GM18951 (cell line): ENCODE measurements around the gene TMEM119.
"Not testable (repeated sequence)": the region's sequence is repeated elsewhere in the genome, so short reads cannot be mapped to it uniquely, and the experiment has no call there.

Source experiments
- POLR2A ChIP-seq: IDR thresholded peaks from 4 replicates; pipeline ENCODE4 v1.6.1; 2011; ENCODE audit warnings: mild to moderate bottlenecking; ENCODE audit not compliant: insufficient read length, insufficient read depth; ENCODE audit errors: extremely low read depth
- in situ Hi-C: fragments of 300-500 bp; cut with MboI; formaldehyde crosslinking; loops from one replicate; pipeline ENCODE4 v1.12.0; 2022; ENCODE audit warnings: low sequenced_read_pairs, mixed read lengths, inconsistent platforms; ENCODE audit not compliant: unreplicated experiment

Gene TMEM119

DNA sequence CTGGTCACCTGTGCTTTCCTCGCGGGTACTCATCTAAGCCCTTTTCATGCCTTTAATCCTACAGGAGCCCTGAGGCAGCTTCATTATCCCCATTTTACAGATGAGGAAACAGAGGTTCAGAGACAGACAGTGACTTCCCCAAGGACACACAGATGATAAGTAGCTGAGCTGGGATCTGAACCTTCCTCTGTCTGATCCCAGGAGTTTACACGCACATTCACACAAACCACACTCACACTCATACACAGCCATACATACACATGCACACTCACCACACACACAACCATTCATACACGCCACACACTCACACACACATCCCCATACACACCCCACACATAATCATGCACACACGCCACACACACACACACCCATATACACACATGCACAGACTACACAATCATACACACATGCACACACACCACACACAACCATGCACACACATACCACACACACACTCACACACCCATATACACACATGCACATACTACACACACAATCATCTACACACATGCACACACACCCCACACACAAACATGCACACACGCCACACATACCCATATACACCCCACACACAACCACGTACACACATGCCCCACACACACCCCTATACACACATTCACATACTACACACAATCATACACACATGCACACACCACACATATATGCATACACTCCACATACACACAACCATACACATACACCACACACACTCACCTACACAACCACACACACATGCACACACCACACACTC, 2.7 kb downstream of the TMEM119 start:
- TF ChIP-seq POLR2A = no peak
- in situ Hi-C loops = no loop called here

DNA sequence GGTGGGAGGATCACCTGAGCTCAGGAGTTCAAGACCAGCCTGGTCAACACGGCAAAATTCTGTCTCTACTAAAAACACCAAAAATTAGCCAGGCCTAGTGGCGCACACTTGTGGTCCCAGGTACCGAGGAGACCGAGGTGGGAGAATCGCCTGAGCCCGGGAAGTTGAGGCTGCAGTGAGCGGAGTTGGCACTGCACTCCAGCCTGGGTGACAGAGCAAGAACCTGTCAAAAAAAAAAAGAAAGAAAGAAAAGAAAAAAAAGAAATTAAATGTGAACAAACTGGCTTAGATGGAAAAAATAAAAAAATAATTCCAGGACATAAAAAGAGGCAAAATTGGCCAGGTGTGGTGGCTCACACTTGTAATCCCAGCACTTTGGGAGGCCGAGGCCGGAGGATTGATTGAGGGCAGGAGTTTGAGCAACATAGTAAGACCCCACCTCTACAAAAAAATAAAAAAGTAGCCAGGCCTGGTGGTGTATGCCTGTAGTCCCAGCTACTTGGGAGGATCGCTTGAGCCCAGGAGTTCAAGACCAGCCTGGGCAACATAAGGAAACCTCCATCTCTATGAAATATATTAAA, 3.5 kb downstream of the TMEM119 start:
- no peak for TF ChIP-seq POLR2A
- in situ Hi-C loops = no loop called here

DNA sequence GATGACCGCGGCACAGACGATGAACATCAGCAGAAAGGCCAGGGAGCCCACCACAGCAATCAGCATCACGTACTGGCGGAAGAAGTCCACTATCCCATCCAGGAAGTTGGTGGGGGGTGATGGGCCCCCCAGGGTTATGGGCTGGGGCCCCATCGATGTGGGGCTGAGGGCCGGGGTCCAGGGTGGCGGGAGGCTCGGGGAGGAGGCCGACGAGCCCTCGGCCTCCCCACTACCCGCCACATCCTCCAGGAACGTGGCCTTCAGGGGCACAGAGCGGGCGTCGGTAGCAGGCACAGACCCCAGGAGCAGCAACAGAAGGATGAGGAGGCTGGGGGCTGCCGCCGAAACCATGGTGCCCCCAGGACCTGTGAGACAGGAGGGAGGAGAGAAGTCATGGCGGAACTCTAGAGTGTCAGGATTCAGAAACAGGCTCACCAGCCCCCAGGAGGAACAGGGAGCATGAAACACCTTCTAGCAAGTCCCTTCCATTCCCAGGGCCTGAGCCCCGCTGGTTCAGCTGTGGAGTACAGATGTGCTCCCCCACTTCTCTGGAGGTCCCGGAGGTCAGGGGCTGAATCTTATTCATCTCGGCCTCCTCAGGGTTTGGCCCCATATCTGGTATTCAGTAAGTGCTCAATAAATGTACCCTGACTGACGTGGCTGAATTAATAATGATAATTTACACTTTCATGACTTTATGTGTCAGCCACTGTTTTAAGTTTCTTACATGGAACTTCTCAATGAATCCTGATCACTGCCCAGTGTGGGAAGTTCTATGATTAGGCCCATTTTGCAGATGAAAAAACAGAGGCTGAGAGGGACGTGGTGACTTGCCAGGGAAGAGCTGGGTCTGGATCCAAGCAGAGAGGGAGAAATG, 5.6 kb downstream of the TMEM119 start:
- in situ Hi-C loops = no loop called here
- TF ChIP-seq POLR2A = no peak

DNA sequence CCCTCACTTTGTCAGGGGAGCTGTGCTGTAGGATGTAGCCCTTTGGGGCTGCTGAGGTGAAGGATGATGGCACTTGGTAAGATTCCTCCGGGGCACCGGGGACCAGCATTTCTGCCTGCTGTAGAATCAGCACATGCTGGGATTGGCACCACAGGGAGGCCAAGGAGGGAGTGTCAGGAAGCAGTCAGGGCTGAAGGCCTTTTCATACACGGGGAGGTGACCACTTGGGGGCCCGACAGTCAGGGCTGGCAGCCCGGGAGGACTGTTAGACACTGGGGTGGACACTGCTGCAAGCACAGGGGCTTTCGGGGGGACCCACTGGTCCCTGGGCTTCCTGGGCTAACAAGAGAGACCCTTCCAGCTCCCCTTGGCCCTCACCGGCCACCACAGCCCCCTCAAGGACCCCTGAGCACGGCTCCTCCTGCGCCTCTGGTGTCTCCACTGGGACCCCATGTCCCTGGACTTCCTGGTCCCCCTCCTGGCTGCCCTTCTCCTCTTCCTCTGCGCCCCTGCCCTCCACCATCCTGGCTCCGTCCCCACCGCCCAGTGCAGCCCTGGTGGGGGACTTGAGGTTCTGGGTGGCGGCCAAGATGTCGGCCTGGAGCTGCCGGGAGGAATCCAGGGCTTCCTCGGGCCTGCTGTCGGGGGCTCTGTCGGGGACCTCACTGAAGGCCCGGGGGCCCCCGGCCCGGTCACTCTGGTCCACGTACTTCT, 6.5 kb downstream of the TMEM119 start:
- TF ChIP-seq POLR2A = no peak
- in situ Hi-C loops = no loop called here

DNA sequence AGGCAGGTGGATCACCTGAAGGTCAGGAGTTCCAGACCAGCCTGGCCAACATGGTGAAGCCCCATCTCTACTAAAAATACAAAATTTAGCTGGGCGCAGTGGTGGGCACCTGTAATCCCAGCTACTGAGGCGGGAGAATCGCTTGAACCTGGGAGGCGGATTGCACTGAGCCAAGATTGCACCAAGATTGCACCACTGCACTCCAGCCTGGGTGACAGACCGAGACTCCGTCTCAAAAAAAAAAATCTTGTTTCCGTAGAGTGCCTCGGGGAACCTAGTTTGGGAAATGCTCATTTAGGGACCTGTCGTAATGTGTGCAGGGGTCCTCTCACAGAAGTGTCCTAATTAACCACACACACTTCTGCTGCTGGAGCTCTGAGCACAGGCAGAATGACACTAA, 7.4 kb downstream of the TMEM119 start:
- in situ Hi-C loops = not testable (repeated sequence)

DNA sequence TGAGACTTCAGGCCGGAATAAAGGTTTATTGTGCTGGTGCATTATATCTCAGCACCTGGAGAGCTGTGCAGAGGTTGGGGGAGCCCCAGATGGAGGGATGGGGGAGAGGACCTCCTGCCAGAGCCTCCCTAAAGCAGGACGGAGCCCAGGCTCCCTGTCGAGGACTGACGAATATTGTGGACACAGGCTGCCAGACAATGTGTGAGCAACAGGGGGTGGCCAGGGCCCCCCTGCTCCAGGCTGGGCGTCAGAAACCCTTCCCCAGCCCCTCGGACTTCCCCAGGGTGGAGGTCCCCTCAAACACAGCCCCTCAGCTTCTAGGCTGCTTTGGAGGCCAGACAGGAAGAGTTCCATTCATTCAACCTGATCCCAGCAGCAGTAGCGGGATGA, 8.0 kb downstream of the TMEM119 start:
- no peak for TF ChIP-seq POLR2A
- in situ Hi-C loops = no loop called here

DNA sequence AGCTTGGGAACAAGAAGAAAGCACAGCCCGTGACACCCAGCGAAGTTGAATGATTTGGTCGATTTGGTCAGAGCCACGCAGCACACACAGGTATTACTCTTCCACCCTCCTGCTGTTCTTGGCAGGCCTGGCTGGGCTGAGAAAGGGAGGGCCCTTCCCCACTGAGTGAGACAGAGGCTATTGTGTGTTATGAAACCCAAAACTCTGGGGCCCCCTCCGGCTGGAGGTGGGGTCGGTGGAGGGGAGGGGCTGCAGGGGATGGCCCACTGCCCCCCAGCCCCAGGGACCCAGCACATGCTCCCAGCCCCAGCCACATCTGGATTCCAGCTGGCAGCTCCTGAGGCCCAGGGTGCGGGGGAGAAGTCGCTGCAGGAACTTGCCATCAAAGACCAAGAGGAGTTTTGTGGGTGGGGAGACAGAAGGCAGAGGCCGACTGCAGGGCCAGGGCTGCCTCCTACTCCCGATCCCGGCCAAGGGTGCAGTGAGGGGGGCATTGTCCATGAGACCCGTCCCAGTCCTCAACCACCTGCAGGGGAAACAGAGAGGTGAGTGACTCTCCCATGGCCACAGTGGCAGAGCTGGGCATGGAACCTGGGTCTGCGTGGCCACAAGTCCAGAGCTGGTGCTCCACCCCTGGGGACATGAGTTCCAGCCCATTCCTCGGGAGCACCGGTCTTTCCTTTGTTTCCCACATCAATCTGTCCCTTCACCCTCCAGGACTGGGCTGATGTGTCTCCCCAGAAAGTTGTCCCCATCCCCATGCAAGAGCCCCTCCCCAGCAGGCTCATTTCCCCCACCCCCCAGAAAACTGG, 8.7 kb downstream of the TMEM119 start:
- no peak for TF ChIP-seq POLR2A
- in situ Hi-C loops = no loop called here

DNA sequence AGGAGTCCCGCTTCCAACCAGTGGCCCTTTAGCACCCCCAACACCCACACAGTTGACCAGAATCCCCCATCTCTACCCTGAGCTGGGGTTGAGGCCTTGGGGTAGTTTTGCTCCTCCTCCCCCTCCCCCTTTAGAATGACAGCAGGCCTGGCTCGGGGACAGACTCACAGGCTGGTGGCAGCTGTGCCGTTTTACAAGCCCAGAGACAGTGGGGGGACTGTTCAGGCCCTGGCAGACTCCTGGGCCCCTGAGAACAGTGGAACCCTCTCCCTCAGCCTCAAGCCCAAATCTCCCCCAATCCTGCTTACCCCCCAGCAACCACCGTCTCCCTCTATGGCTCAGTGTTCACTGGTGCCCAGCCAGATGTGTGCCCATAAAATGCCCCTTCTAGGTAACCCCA, 10.1 kb downstream of the TMEM119 start:
- no peak for TF ChIP-seq POLR2A
- in situ Hi-C loops = no loop called here

DNA sequence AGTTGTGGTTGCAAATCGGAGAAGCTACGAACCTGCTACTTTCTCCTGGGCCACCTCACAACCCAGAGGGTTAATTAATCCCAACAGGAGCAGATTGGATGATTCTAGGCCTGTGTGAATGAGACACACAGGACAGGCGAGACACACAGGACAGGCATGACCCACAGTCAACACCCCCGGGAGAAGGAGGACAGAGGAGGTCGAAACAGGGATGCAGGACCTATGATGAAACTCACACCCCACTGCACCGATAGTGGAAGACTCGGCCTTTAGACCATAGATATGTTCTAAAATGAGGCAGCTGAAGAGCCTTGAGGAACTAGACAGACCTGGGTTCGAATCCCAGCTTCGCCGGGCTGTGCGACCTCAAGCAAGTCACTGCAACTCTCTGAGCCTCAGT, 11.6 kb downstream of the TMEM119 start:
- no peak for TF ChIP-seq POLR2A
- in situ Hi-C loops = no loop called here

DNA sequence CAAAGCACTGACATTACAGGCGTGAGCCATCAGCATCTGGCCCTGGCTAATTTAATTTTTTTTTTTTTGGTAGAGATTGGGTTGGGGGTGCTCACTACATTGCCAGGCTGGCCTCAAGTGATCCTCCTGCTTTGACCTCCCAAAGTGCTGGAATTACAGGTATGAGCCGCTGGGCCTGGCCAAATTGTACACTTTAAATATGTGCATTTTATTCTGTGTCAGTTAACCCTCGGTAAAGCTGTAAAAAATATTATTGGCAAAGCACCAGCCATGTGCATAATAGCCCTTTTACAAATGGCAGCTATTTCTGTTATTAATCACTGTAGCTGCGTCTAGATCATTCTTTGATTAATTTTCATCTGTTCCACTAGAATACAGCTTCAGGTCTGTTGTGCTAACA, 12.0 kb downstream of the TMEM119 start:
- TF ChIP-seq POLR2A = no peak
- in situ Hi-C loops = no loop called here

DNA sequence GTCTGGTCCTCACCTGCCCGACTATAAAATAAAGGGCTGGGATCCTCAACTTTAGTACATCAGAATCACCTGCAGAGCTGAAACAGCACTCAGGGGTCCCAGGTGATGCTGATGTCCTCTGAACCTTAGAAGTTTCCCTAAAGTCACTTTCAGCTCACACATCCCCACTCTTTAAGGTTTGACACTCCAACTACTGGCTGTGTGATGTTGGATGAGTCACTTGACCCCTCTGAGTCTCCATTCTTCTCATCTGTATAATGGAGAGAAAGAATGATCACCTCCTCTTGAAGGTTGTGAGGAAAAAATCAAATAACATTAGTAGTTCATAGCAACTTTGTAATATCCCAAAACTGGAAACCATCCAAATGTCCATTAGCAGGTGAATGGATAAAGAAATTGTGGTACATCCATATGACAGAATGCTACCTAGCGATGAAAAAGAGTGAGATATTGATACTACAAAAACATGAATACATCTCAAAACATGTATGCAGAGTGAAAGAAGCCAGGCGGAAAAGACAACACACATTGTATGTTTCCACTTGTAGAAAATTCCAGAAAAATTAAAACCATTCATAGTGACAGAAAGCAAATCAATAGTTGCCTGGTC, 13.3 kb downstream of the TMEM119 start:
- in situ Hi-C loops = no loop called here
- no peak for TF ChIP-seq POLR2A

DNA sequence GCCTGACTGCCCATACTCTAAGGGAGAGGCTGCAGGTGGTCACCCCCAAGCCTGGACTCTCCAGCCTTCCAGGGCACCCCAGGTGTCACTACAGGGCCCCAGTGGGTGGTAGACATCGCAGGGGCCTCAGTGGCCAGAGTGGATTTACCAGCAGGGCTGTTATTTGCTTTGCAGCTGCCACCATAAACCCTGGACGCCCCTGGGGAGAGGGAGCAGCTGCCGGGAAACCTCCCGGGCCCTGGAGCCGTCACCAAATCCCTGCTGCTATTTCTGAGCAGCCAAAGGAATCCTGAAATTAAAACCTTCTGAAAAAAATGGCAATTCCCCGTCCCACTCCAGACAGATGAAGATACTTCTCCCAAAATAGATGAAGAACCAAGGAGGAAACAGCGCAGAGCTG, 13.9 kb downstream of the TMEM119 start:
- in situ Hi-C loops = no loop called here
- no peak for TF ChIP-seq POLR2A
